Measurements from ENCODE around the gene WAS.

DNA sequence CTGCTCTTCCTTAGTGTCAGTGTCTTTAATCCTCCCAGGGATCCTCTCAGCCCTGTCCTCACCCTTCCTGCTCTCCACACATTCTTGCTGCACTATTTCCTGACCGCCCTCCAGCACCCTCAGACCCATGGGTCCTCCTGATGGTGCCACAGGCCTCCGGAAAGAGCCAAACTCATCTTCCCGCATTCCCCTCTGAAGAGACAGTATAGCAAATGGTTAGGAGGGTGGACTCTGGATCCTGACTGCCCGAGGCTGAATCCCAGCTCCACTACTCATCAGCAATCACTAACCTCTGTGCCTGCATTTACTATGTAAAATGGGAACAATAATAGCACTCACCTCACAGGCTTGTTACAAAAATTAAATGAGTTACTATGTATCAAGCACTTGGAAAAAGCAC lies 19.1 kb downstream of the WAS start:
- TF ChIP-seq PPARA (CRISPR knock-in tag; IDR thresholded peaks at IDR 0.05; ENCODE audit: borderline replicate concordance) (no peak), ARNTL (CRISPR knock-in tag; IDR thresholded peaks at IDR 0.05; ENCODE audit: borderline replicate concordance, low read depth) (no peak), ZFP30 (CRISPR knock-in tag; IDR thresholded peaks at IDR 0.05) (no peak), PATZ1 (CRISPR knock-in tag; IDR thresholded peaks at IDR 0.05; ENCODE audit: borderline replicate concordance) (no peak), ZC3H10 (CRISPR knock-in tag; IDR thresholded peaks at IDR 0.05) (no peak), ZNF8 (CRISPR knock-in tag; IDR thresholded peaks at IDR 0.05) (no peak)
- TF ChIP-seq, protein P1, sequence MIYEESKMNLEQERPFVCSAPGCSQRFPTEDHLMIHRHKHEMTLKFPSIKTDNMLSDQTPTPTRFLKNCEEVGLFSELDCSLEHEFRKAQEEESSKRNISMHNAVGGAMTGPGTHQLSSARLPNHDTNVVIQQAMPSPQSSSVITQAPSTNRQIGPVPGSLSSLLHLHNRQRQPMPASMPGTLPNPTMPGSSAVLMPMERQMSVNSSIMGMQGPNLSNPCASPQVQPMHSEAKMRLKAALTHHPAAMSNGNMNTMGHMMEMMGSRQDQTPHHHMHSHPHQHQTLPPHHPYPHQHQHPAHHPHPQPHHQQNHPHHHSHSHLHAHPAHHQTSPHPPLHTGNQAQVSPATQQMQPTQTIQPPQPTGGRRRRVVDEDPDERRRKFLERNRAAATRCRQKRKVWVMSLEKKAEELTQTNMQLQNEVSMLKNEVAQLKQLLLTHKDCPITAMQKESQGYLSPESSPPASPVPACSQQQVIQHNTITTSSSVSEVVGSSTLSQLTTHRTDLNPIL (CRISPR knock-in tag; IDR thresholded peaks at IDR 0.05; ENCODE audit: low read depth) = no peak

All from SK-N-SH treated with all-trans-retinoic acid at 6 μM for 48 hours (cell line).